Mesenchymal stem cell (in vitro differentiated cells and primary cell): ENCODE data around the gene NDFIP2.

ENCODE experiments used
- DNase-seq: peaks from one replicate; pipeline ENCODE4 v3.0.0-alpha.2; 2013
- H2AFZ ChIP-seq: one replicate; pipeline ENCODE4 v1.6.1; 2013; ENCODE audit warnings: low read depth, mild to moderate bottlenecking, control low read depth, inconsistent platforms, low read length, moderate library complexity
- H2AK5ac ChIP-seq: 2 replicates; pipeline ENCODE4 v1.6.1; 2013; ENCODE audit warnings: low read length, moderate library complexity, mild to moderate bottlenecking, inconsistent platforms; ENCODE audit not compliant: severe bottlenecking
- H2BK120ac ChIP-seq: one replicate; pipeline ENCODE4 v1.6.1; 2013; ENCODE audit warnings: low read depth, mild to moderate bottlenecking, inconsistent platforms, low read length, moderate library complexity
- H2BK12ac ChIP-seq, 2 experiments: one replicate each; pipeline ENCODE4 v1.6.1; 2013; ENCODE audit warnings: inconsistent platforms in 2 of 2, low read length in 2 of 2, mild to moderate bottlenecking in 2 of 2, moderate library complexity in 2 of 2, control low read depth in 1 of 2
- H2BK15ac ChIP-seq: one replicate; pipeline ENCODE4 v1.6.1; 2013; ENCODE audit warnings: mild to moderate bottlenecking, low read depth, inconsistent platforms; ENCODE audit not compliant: poor library complexity, severe bottlenecking
- H2BK5ac ChIP-seq: 2 replicates; pipeline ENCODE4 v1.6.1; 2013; ENCODE audit warnings: low read depth, mild to moderate bottlenecking, low read length, control low read depth, inconsistent platforms; ENCODE audit not compliant: poor library complexity, severe bottlenecking
- H3K14ac ChIP-seq, 2 experiments: one replicate each; pipeline ENCODE4 v1.6.1; 2013; ENCODE audit warnings: inconsistent platforms in 2 of 2, low read length in 2 of 2, control low read depth in 1 of 2, mild to moderate bottlenecking in 1 of 2, moderate library complexity in 1 of 2
- H3K18ac ChIP-seq, 2 experiments: one replicate each; pipeline ENCODE4 v1.6.1; 2013; ENCODE audit warnings: inconsistent platforms in 2 of 2, low read length in 2 of 2, control low read depth in 1 of 2, low read depth in 1 of 2, mild to moderate bottlenecking in 1 of 2
- H3K23ac ChIP-seq, 2 experiments: one replicate each; pipeline ENCODE4 v1.6.1; 2013; ENCODE audit warnings: inconsistent platforms in 2 of 2, low read length in 2 of 2, mild to moderate bottlenecking in 2 of 2, moderate library complexity in 2 of 2, control low read depth in 1 of 2
- H3K27ac ChIP-seq: 2 replicates; pipeline ENCODE4 v1.5.1; 2013; ENCODE audit warnings: mild to moderate bottlenecking, moderate library complexity, low read length, control low read depth, inconsistent platforms; ENCODE audit not compliant: poor library complexity, severe bottlenecking
- H3K27me3 ChIP-seq, 2 experiments: 2 replicates each; pipeline versions ENCODE4 v1.6.1 to v1.7.0; 2013; ENCODE audit warnings: low read length in 2 of 2, mild to moderate bottlenecking in 2 of 2, moderate library complexity in 2 of 2, control low read depth in 1 of 2, inconsistent platforms in 1 of 2; ENCODE audit not compliant: control insufficient read depth in 1 of 2, insufficient read depth in 1 of 2
- H3K36me3 ChIP-seq, 2 experiments: 2 replicates each; pipeline versions ENCODE4 v1.6.1 to v1.7.0; 2013; ENCODE audit warnings: low read length in 2 of 2, control low read depth in 1 of 2, inconsistent platforms in 1 of 2, low read depth in 1 of 2, mild to moderate bottlenecking in 1 of 2; ENCODE audit not compliant: insufficient read depth in 2 of 2, control insufficient read depth in 1 of 2
- H3K4ac ChIP-seq, 2 experiments: one replicate each; pipeline ENCODE4 v1.6.1; 2013; ENCODE audit warnings: inconsistent platforms in 2 of 2, low read length in 2 of 2, mild to moderate bottlenecking in 2 of 2, moderate library complexity in 2 of 2, control low read depth in 1 of 2, low read depth in 1 of 2
- H3K4me1 ChIP-seq: 2 replicates; pipeline ENCODE4 v1.6.1; 2013; ENCODE audit warnings: low read depth, low read length, control low read depth; ENCODE audit not compliant: control insufficient read depth, insufficient read depth
- H3K4me2 ChIP-seq: 2 replicates; pipeline ENCODE4 v1.6.1; 2013; ENCODE audit warnings: low read length, mild to moderate bottlenecking, inconsistent platforms; ENCODE audit not compliant: poor library complexity, severe bottlenecking
- H3K4me3 ChIP-seq, 2 experiments: 2 replicates each; pipeline versions ENCODE4 v1.5.1 to v1.7.0; 2013; ENCODE audit warnings: low read length in 2 of 2, mild to moderate bottlenecking in 2 of 2, control low read depth in 1 of 2, low read depth in 1 of 2; ENCODE audit not compliant: insufficient read depth in 1 of 2
- H3K79me1 ChIP-seq: replicated peaks from 2 replicates; pipeline ENCODE4 v1.6.1; 2013; ENCODE audit warnings: mild to moderate bottlenecking, control low read depth, low read length, inconsistent platforms; ENCODE audit not compliant: poor library complexity, severe bottlenecking
- H3K9ac ChIP-seq: 2 replicates; pipeline ENCODE4 v1.7.0; 2013; ENCODE audit warnings: mild to moderate bottlenecking, low read length, moderate library complexity
- H3K9me3 ChIP-seq: 2 replicates; pipeline ENCODE4 v1.7.0; 2013; ENCODE audit warnings: mild to moderate bottlenecking, low read length; ENCODE audit not compliant: control insufficient read depth
- H4K8ac ChIP-seq: one replicate; pipeline ENCODE4 v1.6.1; 2013; ENCODE audit warnings: inconsistent platforms, mild to moderate bottlenecking, low read length, moderate library complexity
- H4K91ac ChIP-seq: one replicate; pipeline ENCODE4 v1.6.1; 2013; ENCODE audit warnings: mild to moderate bottlenecking, low read length, inconsistent platforms
- WGBS: methylation state at CpG from one replicate; pipeline ENCODE4 v1.1.7; 2013; ENCODE audit warnings: mixed read lengths; 5-methylcytosine and 5-hydroxymethylcytosine counted together

NDFIP2 gene

GRCh38 chr13:79502859-79503468 is 22.0 kb downstream of the NDFIP2 start:
- Histone ChIP-seq H2AK5ac (no peak overlapping the region), H3K9ac (no peak overlapping the region), H3K14ac (no peak overlapping the region), H4K8ac (no peak overlapping the region), H3K23ac (no peak overlapping the region), H4K91ac (no peak overlapping the region), H3K4me3 (no peak overlapping the region), H2BK12ac (no peak overlapping the region), H3K4me1 (no peaks in the 10 kb centered on the region), H3K27ac (no peak overlapping the region), H3K4ac (no peak overlapping the region), H3K9me3 (no peaks in the 10 kb centered on the region), H2BK120ac (no peak overlapping the region), H2BK15ac (no peak overlapping the region), H3K36me3 (no peaks in the 10 kb centered on the region), H2AFZ (no peak overlapping the region), H2BK5ac (no peak overlapping the region), H3K79me1 (peaks cover 2% of the 10 kb centered on the region), H3K4me2 (no peak overlapping the region), H3K18ac (no peak overlapping the region), H3K27me3 (no peaks in the 10 kb centered on the region)
- no peak for DNase-seq
- 84% methylated on average over 3 of the region's 3 CpGs for WGBS

DNA sequence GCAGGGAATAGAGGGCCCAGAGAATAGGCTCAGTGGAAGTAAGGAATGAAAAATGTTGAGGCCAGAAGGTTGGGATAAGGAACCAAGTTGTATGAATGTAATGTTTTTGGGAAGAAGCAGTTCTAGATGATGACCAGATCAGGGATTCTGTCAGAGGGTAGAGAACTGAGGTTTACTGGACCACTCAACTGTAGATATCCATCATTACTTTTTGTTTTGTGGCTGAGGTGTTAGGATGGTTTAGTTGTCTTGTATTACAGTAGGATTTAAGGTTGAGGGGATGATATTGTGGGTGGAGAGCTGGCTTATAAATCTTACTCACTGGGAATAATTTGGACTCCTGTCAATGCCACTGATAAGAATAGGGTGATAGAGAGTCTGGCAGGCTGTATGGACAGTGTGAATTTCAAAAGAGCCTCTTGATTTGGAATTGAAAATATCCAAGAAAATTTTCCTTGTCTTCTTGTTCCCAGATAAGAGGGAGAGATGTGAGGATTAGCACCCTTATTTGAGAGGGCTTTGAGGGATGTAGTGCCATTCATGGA is 22.6 kb downstream of the NDFIP2 start:
- Histone ChIP-seq H2BK120ac (no peak overlapping the region), H2BK15ac (no peak overlapping the region), H2AFZ (no peak overlapping the region), H3K27me3 (no peaks in the 10 kb centered on the region), H2BK12ac (no peak overlapping the region), H4K91ac (no peak overlapping the region), H3K9ac (no peak overlapping the region), H3K4me3 (no peak overlapping the region), H3K4me2 (no peak overlapping the region), H3K4me1 (no peaks in the 10 kb centered on the region), H3K23ac (no peak overlapping the region), H3K27ac (no peak overlapping the region), H2AK5ac (no peak overlapping the region), H3K79me1 (peaks cover 2% of the 10 kb centered on the region), H3K18ac (no peak overlapping the region), H3K4ac (no peak overlapping the region), H3K36me3 (no peaks in the 10 kb centered on the region), H2BK5ac (no peak overlapping the region), H3K9me3 (no peaks in the 10 kb centered on the region), H3K14ac (no peak overlapping the region), H4K8ac (no peak overlapping the region)
- no peak for DNase-seq

GRCh38 chr13:79508224-79508961 is 27.4 kb downstream of the NDFIP2 start:
- H3K9me3 ChIP-seq, result no peaks in the 10 kb centered on the region
- H3K27me3 ChIP-seq, result no peaks in the 10 kb centered on the region
- WGBS, result 96% methylated on average over 5 of the region's 6 CpGs
- DNase-seq, result no peak
- H3K27ac ChIP-seq, result no peak overlapping the region
- H3K14ac ChIP-seq, result no peak overlapping the region
- H2BK12ac ChIP-seq, result no peak overlapping the region
- H2BK15ac ChIP-seq, result no peak overlapping the region
- no peak overlapping the region for H2AFZ ChIP-seq
- no peak overlapping the region for H4K91ac ChIP-seq
- no peak overlapping the region for H2AK5ac ChIP-seq
- H3K4me1 ChIP-seq, result no peaks in the 10 kb centered on the region
- H3K4ac ChIP-seq, result no peak overlapping the region
- no peak overlapping the region for H3K9ac ChIP-seq
- H3K79me1 ChIP-seq, result peaks cover 6% of the 10 kb centered on the region
- no peaks in the 10 kb centered on the region for H3K36me3 ChIP-seq
- H3K23ac ChIP-seq, result no peak overlapping the region
- no peak overlapping the region for H4K8ac ChIP-seq
- H3K18ac ChIP-seq, result no peak overlapping the region
- H3K4me2 ChIP-seq, result no peak overlapping the region
- no peak overlapping the region for H3K4me3 ChIP-seq
- no peak overlapping the region for H2BK120ac ChIP-seq
- H2BK5ac ChIP-seq, result no peak overlapping the region

- Histone ChIP-seq H3K9ac (no peak overlapping the region), H4K8ac (no peak overlapping the region), H2BK12ac (no peak overlapping the region), H2AFZ (no peak overlapping the region), H3K18ac (no peak overlapping the region), H3K23ac (no peak overlapping the region), H3K9me3 (no peaks in the 10 kb centered on the region), H2AK5ac (no peak overlapping the region), H2BK120ac (no peak overlapping the region), H3K4me2 (no peak overlapping the region), H3K27ac (no peak overlapping the region), H3K4ac (no peak overlapping the region), H3K36me3 (no peaks in the 10 kb centered on the region), H3K27me3 (no peaks in the 10 kb centered on the region), H2BK15ac (no peak overlapping the region), H3K14ac (no peak overlapping the region), H2BK5ac (no peak overlapping the region), H4K91ac (no peak overlapping the region), H3K4me3 (no peak overlapping the region), H3K4me1 (no peaks in the 10 kb centered on the region), H3K79me1 (peaks cover 4% of the 10 kb centered on the region)
- no peak for DNase-seq
- 94% methylated on average over 2 of the region's 2 CpGs for WGBS
Observed at GRCh38 chr13:79511611-79512010, 30.7 kb downstream of the NDFIP2 start.
